HCT116 (cell line): Measurements from ENCODE around the gene KIF1A. TPM values are rescaled to one million over a fixed set of nuclear protein-coding genes. Genes with fewer than 3 reads are reported as not detected.

Experiments
- ATAC-seq: fragments of 200-7000 bp; cut with Tn5 transposase; 2 replicates; pipeline ENCODE4 v1.9.1; 2020; ENCODE audit warnings: mild to moderate bottlenecking, moderate library complexity
- BruUV-seq: library from RNA; stranded (reverse); fragments of 400-500 nt; replicated peaks from 2 replicates; lab custom pipeline; 2021; lab: Mats Ljungman, UMichigan
- CTCF ChIA-PET: fragments of 300-600 bp; sonication (Branson Sonifier 250); formaldehyde crosslinking; loops from one replicate; lab custom pipeline; 2021; ENCODE audit warnings: antibody characterized with exemption; lab: Charles Lee
- POLR2A ChIA-PET: fragments of 300-600, 350-600 bp; sonication (Branson Sonifier 250); formaldehyde crosslinking; loops from one replicate; lab custom pipeline; 2021; ENCODE audit warnings: antibody characterized with exemption; lab: Charles Lee
- RAD21 ChIA-PET, 2 experiments: fragments of 300-600 bp; sonication (Branson Sonifier 250); formaldehyde crosslinking; loops; one replicate each; lab custom pipeline; 2023; ENCODE audit warnings: low total read pairs in 2 of 2; ENCODE audit not compliant: uncharacterized antibody in 2 of 2, unreplicated experiment in 2 of 2, low non-redundant PET in 1 of 2; lab: Charles Lee
- DNase-seq: peaks from one replicate; pipeline ENCODE4 v3.0.0-alpha.2; 2010; ENCODE audit warnings: low read depth, low spot score
- H2AFZ ChIP-seq: fragments of 200-600 bp; shearing (Covaris generic), sonication (generic); 2 replicates; pipeline ENCODE4 v1.6.1; 2017; ENCODE audit warnings: low read depth, mixed run types, mixed read lengths, antibody characterized with exemption, low read length; ENCODE audit not compliant: poor library complexity, severe bottlenecking
- H3K27ac ChIP-seq: 2 replicates; pipeline ENCODE4 v1.5.1; 2012; ENCODE audit warnings: low read depth, low read length
- H3K27me3 ChIP-seq: fragments of 200-600 bp; sonication (generic); 2 replicates; pipeline ENCODE4 v1.6.1; 2016; ENCODE audit warnings: mixed run types, low read length, mixed read lengths; ENCODE audit not compliant: insufficient read depth
- H3K36me3 ChIP-seq, 2 experiments: fragments of 200-500 bp in 1 of 2; fragments of 200-600 bp in 1 of 2; sonication (Bioruptor generic) in 1 of 2; sonication (generic) in 1 of 2; 2 replicates each; pipeline versions ENCODE4 v1.5.1 to v1.6.1; 2014 to 2016; ENCODE audit warnings: low read length in 2 of 2, inconsistent platforms in 1 of 2, mixed read lengths in 1 of 2, mixed run types in 1 of 2; ENCODE audit not compliant: insufficient read depth in 2 of 2, control insufficient read depth in 1 of 2
- H3K4me1 ChIP-seq, 2 experiments: fragments of 200-600 bp in 1 of 2; sonication (generic) in 1 of 2; 2 replicates each; pipeline versions ENCODE4 v1.5.1 to v1.6.1; 2012 to 2017; ENCODE audit warnings: low read length in 2 of 2, inconsistent platforms in 1 of 2, mild to moderate bottlenecking in 1 of 2, mixed read lengths in 1 of 2, mixed run types in 1 of 2, moderate library complexity in 1 of 2; ENCODE audit not compliant: insufficient read depth in 2 of 2, control insufficient read depth in 1 of 2
- H3K4me2 ChIP-seq: fragments of 200-600 bp; sonication (generic); 2 replicates; pipeline ENCODE4 v1.6.1; 2017; ENCODE audit warnings: mixed run types, low read length, mixed read lengths
- H3K4me3 ChIP-seq, 2 experiments: fragments of 200-600 bp in 1 of 2; sonication (generic) in 1 of 2; replicated peaks in 1 of 2; 2 replicates each; pipeline ENCODE4 v1.5.1; 2011 to 2016; ENCODE audit warnings: low read length in 2 of 2, control low read depth in 1 of 2, low read depth in 1 of 2, mild to moderate bottlenecking in 1 of 2, mixed read lengths in 1 of 2, mixed run types in 1 of 2
- H3K79me2 ChIP-seq: fragments of 200-600 bp; sonication (generic); 2 replicates; pipeline ENCODE4 v1.6.1; 2017; ENCODE audit warnings: mild to moderate bottlenecking, mixed run types, low read length, moderate library complexity, mixed read lengths; ENCODE audit not compliant: insufficient read depth
- H3K9ac ChIP-seq: fragments of 200-600 bp; sonication (generic); 2 replicates; pipeline ENCODE4 v1.6.1; 2016; ENCODE audit warnings: low read length, mixed read lengths
- H3K9me2 ChIP-seq: fragments of 200-600 bp; sonication (generic), shearing (Covaris generic); 2 replicates; pipeline ENCODE4 v1.6.1; 2017; ENCODE audit warnings: mixed run types, mild to moderate bottlenecking, moderate library complexity; ENCODE audit not compliant: insufficient read depth
- H3K9me3 ChIP-seq, 2 experiments: fragments of 200-500 bp in 1 of 2; fragments of 200-600 bp in 1 of 2; sonication (Bioruptor generic) in 1 of 2; sonication (generic) in 1 of 2; 2 replicates each; pipeline ENCODE4 v1.6.1; 2014 to 2017; ENCODE audit warnings: low read length in 2 of 2, mixed read lengths in 2 of 2, inconsistent platforms in 1 of 2, low read depth in 1 of 2, mild to moderate bottlenecking in 1 of 2, mixed run types in 1 of 2, moderate library complexity in 1 of 2; ENCODE audit not compliant: control insufficient read depth in 1 of 2, insufficient read depth in 1 of 2
- H4K20me1 ChIP-seq: fragments of 200-600 bp; sonication (generic), shearing (Covaris generic); 2 replicates; pipeline ENCODE4 v1.6.1; 2017; ENCODE audit warnings: mixed run types, mild to moderate bottlenecking, moderate library complexity; ENCODE audit not compliant: insufficient read depth
- CBX3 ChIP-seq: IDR thresholded peaks from 2 replicates; pipeline ENCODE4 v1.6.1; 2012; ENCODE audit warnings: low read depth
- CEBPB ChIP-seq: IDR thresholded peaks from 2 replicates; pipeline ENCODE4 v1.6.1; 2012; ENCODE audit warnings: low read depth
- ELF1 ChIP-seq: IDR thresholded peaks from 2 replicates; pipeline ENCODE4 v1.6.1; 2012; ENCODE audit warnings: low read depth, borderline replicate concordance
- EZH2phosphoT487 ChIP-seq: fragments of 200-600 bp; IDR thresholded peaks from 2 replicates; pipeline ENCODE4 v1.6.1; 2018; ENCODE audit warnings: antibody characterized with exemption, borderline replicate concordance
- FOSL1 ChIP-seq: IDR thresholded peaks from 2 replicates; pipeline ENCODE4 v1.6.1; 2012; ENCODE audit warnings: low read depth
- JUND ChIP-seq: IDR thresholded peaks from 2 replicates; pipeline ENCODE4 v1.6.1; 2012
- RAD21 ChIP-seq: IDR thresholded peaks from 2 replicates; pipeline ENCODE4 v1.6.1; 2012; ENCODE audit warnings: low read depth, mild to moderate bottlenecking
- TCF7L2 ChIP-seq: IDR thresholded peaks from 2 replicates; pipeline ENCODE4 v1.7.0; 2011; ENCODE audit warnings: borderline replicate concordance, inconsistent platforms; ENCODE audit not compliant: insufficient read depth, insufficient read length; ENCODE audit errors: extremely low read depth
- intact Hi-C: fragments of 100-400 bp; cut with micrococcal nuclease; formaldehyde crosslinking; loops from 2 replicates; pipeline ENCODE4 v1.10.0; 2022
- total RNA-seq: library from RNA; stranded (reverse); gene quantifications from one replicate; pipeline ENCODE4 v1.2.1, GENCODE V29; 2021; ENCODE audit not compliant: unreplicated experiment
- TF ChIP-seq, protein P1 (sequence below): IDR thresholded peaks from 2 replicates; pipeline ENCODE4 v1.6.1; 2011; ENCODE audit warnings: mild to moderate bottlenecking, low read length, moderate library complexity; ENCODE audit not compliant: insufficient replicate concordance; ENCODE audit errors: extremely low read depth
- TF ChIP-seq, protein P2 (sequence below): IDR thresholded peaks from 2 replicates; pipeline ENCODE4 v1.6.1; 2012
- TF ChIP-seq, protein P3 (sequence below): IDR thresholded peaks from 2 replicates; pipeline ENCODE4 v1.6.1; 2012

KIF1A gene
- total RNA-seq, 1 experiment from 2014 or later, result 0.27 TPM

DNA sequence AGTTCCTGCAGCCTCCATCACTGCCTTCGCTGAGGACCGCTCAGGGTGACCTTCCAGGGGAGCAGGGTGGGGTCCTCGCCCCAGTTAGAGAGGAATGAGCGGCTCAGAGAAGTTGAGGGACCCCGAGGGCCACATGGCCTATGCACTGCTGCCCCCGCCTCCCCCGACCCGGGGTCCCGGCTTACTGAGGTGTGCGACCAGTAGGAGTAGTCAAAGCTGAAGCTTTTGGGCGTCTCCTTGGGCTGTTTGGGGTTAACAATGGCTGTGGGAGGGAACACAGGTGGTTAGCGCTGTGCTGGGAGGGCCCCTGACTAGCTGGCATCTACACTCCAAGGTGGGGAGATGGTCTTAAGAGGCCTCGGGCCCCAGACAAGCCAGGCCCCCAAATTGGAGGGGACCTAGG lies 31.0 kb downstream of the KIF1A start:
- ATAC-seq (no peak), DNase-seq (no peak)
- Histone ChIP-seq H3K9me2 (no peaks in the 10 kb centered on the region), H3K9ac (no peak overlapping the region), H3K4me2 (no peak overlapping the region), H3K27ac (no peak overlapping the region), H3K4me3 (no peak overlapping the region), H3K9me3 (no peaks in the 10 kb centered on the region), H3K79me2 (no peaks in the 10 kb centered on the region), H4K20me1 (no peaks in the 10 kb centered on the region), H3K4me1 (no peaks in the 10 kb centered on the region), H3K27me3 (no peaks in the 10 kb centered on the region), H2AFZ (no peak overlapping the region), H3K36me3 (no peaks in the 10 kb centered on the region)
- ChIA-PET POLR2A (no interaction called here), RAD21 (no interaction called here), CTCF (no interaction called here)
- intact Hi-C loops, result no loop called here
- TF ChIP-seq JUND, result no peak
- TF ChIP-seq, protein P1, sequence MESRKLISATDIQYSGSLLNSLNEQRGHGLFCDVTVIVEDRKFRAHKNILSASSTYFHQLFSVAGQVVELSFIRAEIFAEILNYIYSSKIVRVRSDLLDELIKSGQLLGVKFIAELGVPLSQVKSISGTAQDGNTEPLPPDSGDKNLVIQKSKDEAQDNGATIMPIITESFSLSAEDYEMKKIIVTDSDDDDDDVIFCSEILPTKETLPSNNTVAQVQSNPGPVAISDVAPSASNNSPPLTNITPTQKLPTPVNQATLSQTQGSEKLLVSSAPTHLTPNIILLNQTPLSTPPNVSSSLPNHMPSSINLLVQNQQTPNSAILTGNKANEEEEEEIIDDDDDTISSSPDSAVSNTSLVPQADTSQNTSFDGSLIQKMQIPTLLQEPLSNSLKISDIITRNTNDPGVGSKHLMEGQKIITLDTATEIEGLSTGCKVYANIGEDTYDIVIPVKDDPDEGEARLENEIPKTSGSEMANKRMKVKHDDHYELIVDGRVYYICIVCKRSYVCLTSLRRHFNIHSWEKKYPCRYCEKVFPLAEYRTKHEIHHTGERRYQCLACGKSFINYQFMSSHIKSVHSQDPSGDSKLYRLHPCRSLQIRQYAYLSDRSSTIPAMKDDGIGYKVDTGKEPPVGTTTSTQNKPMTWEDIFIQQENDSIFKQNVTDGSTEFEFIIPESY, result no peak
- no peak for TF ChIP-seq ELF1
- TF ChIP-seq TCF7L2, result no peak
- no TSS peak for BruUV-seq

DNA sequence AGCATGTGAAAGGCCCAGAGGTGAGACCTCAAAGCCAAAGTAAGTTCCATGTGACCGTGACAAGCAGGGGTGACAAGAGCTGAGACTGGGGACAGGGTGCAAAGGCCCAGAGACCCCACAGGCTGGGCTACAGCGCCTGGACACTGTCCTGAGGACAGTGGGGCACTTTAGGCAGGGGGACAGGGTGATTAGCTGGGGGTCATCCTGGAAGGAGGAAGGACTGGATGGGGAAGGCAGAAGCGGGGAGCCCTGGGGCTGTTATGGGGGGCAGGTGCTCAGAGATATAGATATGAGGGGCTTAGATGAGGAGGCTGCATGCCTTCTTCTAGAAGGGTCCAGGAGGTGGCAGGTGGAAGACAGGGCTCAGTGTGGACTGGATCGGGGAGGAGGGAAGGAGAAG lies 31.5 kb downstream of the KIF1A start:
- ChIA-PET POLR2A (no interaction called here), RAD21 (no interaction called here), CTCF (no interaction called here)
- H3K27ac ChIP-seq, result no peak overlapping the region
- no peak overlapping the region for H3K4me2 ChIP-seq
- no peaks in the 10 kb centered on the region for H3K9me3 ChIP-seq
- no peak overlapping the region for H2AFZ ChIP-seq
- no TSS peak for BruUV-seq
- no peak for ATAC-seq
- no peaks in the 10 kb centered on the region for H3K36me3 ChIP-seq
- H4K20me1 ChIP-seq, result no peaks in the 10 kb centered on the region
- no peaks in the 10 kb centered on the region for H3K27me3 ChIP-seq
- no peaks in the 10 kb centered on the region for H3K9me2 ChIP-seq
- intact Hi-C loops, result no loop called here
- H3K9ac ChIP-seq, result no peak overlapping the region
- no peak for DNase-seq
- H3K79me2 ChIP-seq, result no peaks in the 10 kb centered on the region
- no peaks in the 10 kb centered on the region for H3K4me1 ChIP-seq
- no peak for TF ChIP-seq RAD21
- no peak for TF ChIP-seq EZH2phosphoT487
- no peak for TF ChIP-seq CEBPB
- TF ChIP-seq, protein P2, sequence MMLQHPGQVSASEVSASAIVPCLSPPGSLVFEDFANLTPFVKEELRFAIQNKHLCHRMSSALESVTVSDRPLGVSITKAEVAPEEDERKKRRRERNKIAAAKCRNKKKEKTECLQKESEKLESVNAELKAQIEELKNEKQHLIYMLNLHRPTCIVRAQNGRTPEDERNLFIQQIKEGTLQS, result no peak
- no peak for TF ChIP-seq FOSL1
- no peak for TF ChIP-seq ELF1
- TF ChIP-seq CBX3, result no peak
- no peak for TF ChIP-seq JUND
- TF ChIP-seq, protein P3, sequence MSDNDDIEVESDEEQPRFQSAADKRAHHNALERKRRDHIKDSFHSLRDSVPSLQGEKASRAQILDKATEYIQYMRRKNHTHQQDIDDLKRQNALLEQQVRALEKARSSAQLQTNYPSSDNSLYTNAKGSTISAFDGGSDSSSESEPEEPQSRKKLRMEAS, result no peak
- H3K4me3 ChIP-seq, result no peak overlapping the region
